Activated T-cell treated with anti-CD3 and anti-CD28 coated beads, Interleukin-2, amount 50 U/mL, for 4 hours (primary cell): ENCODE data around the gene PLEKHF1. TPM values are rescaled to one million over a fixed set of nuclear protein-coding genes. Genes with fewer than 3 reads are reported as not detected.

Experiments used
- ATAC-seq, 2 donors: fragments of 200-7000 bp; cut with Tn5 transposase; one replicate each; pipeline ENCODE4 v1.10.0; 2021
- DNase-seq: peaks from one replicate; pipeline ENCODE4 v3.0.0-alpha.2; 2020
- H3K27me3 Mint-ChIP-seq: one replicate; pipeline ENCODE4 v1.8.0; 2021; ENCODE audit warnings: low read depth, mixed read lengths
- H3K36me3 Mint-ChIP-seq: one replicate; pipeline ENCODE4 v1.8.0; 2022; ENCODE audit warnings: mixed read lengths; ENCODE audit not compliant: insufficient read depth
- H3K4me1 Mint-ChIP-seq: one replicate; pipeline ENCODE4 v1.8.0; 2021; ENCODE audit warnings: low read depth, mixed read lengths
- H3K4me3 Mint-ChIP-seq: one replicate; pipeline ENCODE4 v1.8.0; 2021; ENCODE audit warnings: mild to moderate bottlenecking, moderate library complexity, mixed read lengths
- H3K9me3 Mint-ChIP-seq: one replicate; pipeline ENCODE4 v1.8.0; 2021; ENCODE audit warnings: mixed read lengths
- total RNA-seq, 3 donors: library from RNA; stranded (reverse); gene quantifications; one replicate each; pipeline ENCODE4 v1.2.1, GENCODE V29; 2021

Gene PLEKHF1
- total RNA-seq, 3 donors from 2014 or later = 16.2 to 20.1 (median 18.4) TPM

- Mint-ChIP-seq H3K4me1 (peaks cover 90% of the 10 kb centered on the region), H3K4me3 (no peak overlapping the region), H3K27me3 (no peaks in the 10 kb centered on the region), H3K36me3 (peaks cover 23% of the 10 kb centered on the region), H3K9me3 (no peaks in the 10 kb centered on the region)
- DNase-seq (no peak), ATAC-seq (no peak)
These were observed 9.9 kb downstream of the PLEKHF1 start for GRCh38 chr19:29675120-29675649.

DNA sequence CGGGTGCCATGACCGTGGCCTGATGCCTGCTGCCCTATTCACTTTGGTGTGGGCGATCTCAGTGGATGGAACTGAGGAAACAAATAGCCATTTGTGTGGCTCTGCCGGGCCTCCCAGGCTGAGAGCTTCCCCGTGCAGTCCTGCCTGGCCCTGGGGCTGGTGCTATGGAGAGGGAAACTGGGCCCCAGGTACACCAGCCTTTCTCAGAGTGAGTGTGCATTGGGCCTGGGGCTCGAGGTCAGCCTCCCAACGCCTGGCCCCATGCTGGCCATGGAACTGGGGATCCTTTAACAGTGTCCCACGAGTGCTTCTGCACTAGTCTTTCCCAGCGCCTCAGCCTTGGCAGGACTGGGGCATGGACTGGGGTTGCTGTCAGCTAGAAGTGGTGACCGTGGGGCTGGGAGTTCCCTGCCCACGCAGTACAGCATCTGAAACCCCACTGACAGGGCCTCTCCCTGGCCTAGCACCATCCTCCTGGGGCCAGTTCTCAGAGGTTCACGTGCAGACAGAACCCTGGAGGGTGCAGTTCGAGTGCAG lies 10.5 kb downstream of the PLEKHF1 start:
- ATAC-seq (no peak), DNase-seq (no peak)
- H3K9me3 Mint-ChIP-seq = no peaks in the 10 kb centered on the region
- H3K4me1 Mint-ChIP-seq = peaks cover 90% of the 10 kb centered on the region
- no peaks in the 10 kb centered on the region for H3K27me3 Mint-ChIP-seq
- H3K36me3 Mint-ChIP-seq = peaks cover 23% of the 10 kb centered on the region
- H3K4me3 Mint-ChIP-seq = no peak overlapping the region

GRCh38 chr19:29676586-29676985 lies 11.3 kb downstream of the PLEKHF1 start:
- peaks cover 90% of the 10 kb centered on the region for H3K4me1 Mint-ChIP-seq
- H3K9me3 Mint-ChIP-seq = no peaks in the 10 kb centered on the region
- ATAC-seq (no peak), DNase-seq (no peak)
- H3K36me3 Mint-ChIP-seq = peaks cover 15% of the 10 kb centered on the region
- H3K27me3 Mint-ChIP-seq = no peaks in the 10 kb centered on the region
- H3K4me3 Mint-ChIP-seq = no peak overlapping the region

GRCh38 chr19:29677001-29677817 lies 11.9 kb downstream of the PLEKHF1 start:
- peaks cover 12% of the 10 kb centered on the region for H3K36me3 Mint-ChIP-seq
- H3K9me3 Mint-ChIP-seq = no peaks in the 10 kb centered on the region
- no peak overlapping the region for H3K4me3 Mint-ChIP-seq
- DNase-seq = no peak
- no peak for ATAC-seq
- H3K27me3 Mint-ChIP-seq = no peaks in the 10 kb centered on the region
- H3K4me1 Mint-ChIP-seq = peaks cover 86% of the 10 kb centered on the region

DNA sequence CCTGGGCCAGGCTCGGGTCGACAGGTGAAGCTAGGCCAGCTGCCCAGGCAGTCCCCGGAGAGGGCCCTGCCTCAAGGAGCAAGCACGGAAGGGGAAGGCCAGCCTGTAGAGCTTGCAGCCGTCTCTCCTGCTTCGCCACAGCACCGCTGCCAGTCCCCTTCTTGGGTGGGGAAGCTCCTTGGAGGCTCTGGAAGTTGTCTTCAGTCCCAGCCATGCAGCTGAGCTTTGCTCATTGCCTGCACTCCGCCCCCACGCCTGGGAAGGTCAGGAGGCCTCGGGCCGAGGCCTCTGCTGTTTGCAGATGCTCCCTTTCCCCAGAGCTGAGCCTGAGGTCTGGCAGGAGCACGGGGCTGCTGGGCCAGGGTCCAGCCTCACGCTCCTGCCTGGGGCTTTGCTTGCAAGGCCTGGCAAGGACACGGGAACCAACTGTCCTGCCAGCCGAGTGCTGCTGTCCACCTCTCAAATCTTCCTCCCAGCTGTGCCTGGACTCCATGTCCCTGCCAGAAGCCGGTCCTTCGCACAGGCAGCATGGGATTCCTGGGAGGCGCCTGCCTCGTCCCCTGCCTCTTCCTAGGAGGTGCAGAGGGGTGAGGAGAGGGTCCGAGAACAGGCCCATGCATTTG lies 13.3 kb downstream of the PLEKHF1 start:
- H3K36me3 Mint-ChIP-seq = peaks cover 8% of the 10 kb centered on the region
- no peaks in the 10 kb centered on the region for H3K9me3 Mint-ChIP-seq
- no peak for ATAC-seq
- no peaks in the 10 kb centered on the region for H3K27me3 Mint-ChIP-seq
- no peak overlapping the region for H3K4me3 Mint-ChIP-seq
- no peak for DNase-seq
- peaks cover 84% of the 10 kb centered on the region for H3K4me1 Mint-ChIP-seq

- H3K9me3 Mint-ChIP-seq = no peaks in the 10 kb centered on the region
- no peak for ATAC-seq
These were observed 14.4 kb downstream of the PLEKHF1 start for GRCh38 chr19:29679598-29680210.

GRCh38 chr19:29680447-29680846 lies 15.2 kb downstream of the PLEKHF1 start:
- H3K36me3 Mint-ChIP-seq = peaks cover 6% of the 10 kb centered on the region
- ATAC-seq (peak; percentile 90 to 92), DNase-seq (peak; percentile 63)
- peaks cover 78% of the 10 kb centered on the region for H3K4me1 Mint-ChIP-seq
- peak overlapping the region; percentile 62 for H3K4me3 Mint-ChIP-seq
- H3K27me3 Mint-ChIP-seq = no peaks in the 10 kb centered on the region
- H3K9me3 Mint-ChIP-seq = no peaks in the 10 kb centered on the region

More at GRCh38 chr19:29679598-29680210, 14.4 kb downstream of the PLEKHF1 start:
- peaks cover 82% of the 10 kb centered on the region for H3K4me1 Mint-ChIP-seq
- H3K36me3 Mint-ChIP-seq = peaks cover 8% of the 10 kb centered on the region
- no peak for DNase-seq
- no peaks in the 10 kb centered on the region for H3K27me3 Mint-ChIP-seq
- peak overlapping the region; percentile 29 for H3K4me3 Mint-ChIP-seq

GRCh38 chr19:29680937-29681336 lies 15.7 kb downstream of the PLEKHF1 start:
- peaks cover 5% of the 10 kb centered on the region for H3K36me3 Mint-ChIP-seq
- DNase-seq (no peak), ATAC-seq (peak in 1 of 2 donors; percentile 7)
- H3K4me3 Mint-ChIP-seq = peak overlapping the region; percentile 19
- H3K4me1 Mint-ChIP-seq = peaks cover 74% of the 10 kb centered on the region
- H3K9me3 Mint-ChIP-seq = no peaks in the 10 kb centered on the region
- H3K27me3 Mint-ChIP-seq = no peaks in the 10 kb centered on the region

- DNase-seq (no peak), ATAC-seq (no peak)
- peak overlapping the region; percentile 19 for H3K4me3 Mint-ChIP-seq
- H3K9me3 Mint-ChIP-seq = no peaks in the 10 kb centered on the region
- peaks cover 71% of the 10 kb centered on the region for H3K4me1 Mint-ChIP-seq
- H3K36me3 Mint-ChIP-seq = peaks cover 3% of the 10 kb centered on the region
- H3K27me3 Mint-ChIP-seq = no peaks in the 10 kb centered on the region
These were observed 16.4 kb downstream of the PLEKHF1 start for GRCh38 chr19:29681422-29682235.

- no peaks in the 10 kb centered on the region for H3K36me3 Mint-ChIP-seq
- DNase-seq (no peak), ATAC-seq (no peak)
- no peaks in the 10 kb centered on the region for H3K9me3 Mint-ChIP-seq
- H3K4me1 Mint-ChIP-seq = peaks cover 70% of the 10 kb centered on the region
- no peaks in the 10 kb centered on the region for H3K27me3 Mint-ChIP-seq
- no peak overlapping the region for H3K4me3 Mint-ChIP-seq
These were observed 17.1 kb downstream of the PLEKHF1 start for GRCh38 chr19:29682236-29682895.

GRCh38 chr19:29683009-29683408 lies 17.7 kb downstream of the PLEKHF1 start:
- ATAC-seq (no peak), DNase-seq (no peak)
- Mint-ChIP-seq H3K4me3 (no peak overlapping the region), H3K27me3 (no peaks in the 10 kb centered on the region), H3K9me3 (no peaks in the 10 kb centered on the region), H3K36me3 (no peaks in the 10 kb centered on the region), H3K4me1 (peaks cover 71% of the 10 kb centered on the region)

GRCh38 chr19:29685326-29685725 lies 20.1 kb downstream of the PLEKHF1 start:
- no peak overlapping the region for H3K4me3 Mint-ChIP-seq
- H3K4me1 Mint-ChIP-seq = peaks cover 64% of the 10 kb centered on the region
- H3K27me3 Mint-ChIP-seq = no peaks in the 10 kb centered on the region
- DNase-seq (no peak), ATAC-seq (no peak)
- H3K9me3 Mint-ChIP-seq = no peaks in the 10 kb centered on the region
- no peaks in the 10 kb centered on the region for H3K36me3 Mint-ChIP-seq

DNA sequence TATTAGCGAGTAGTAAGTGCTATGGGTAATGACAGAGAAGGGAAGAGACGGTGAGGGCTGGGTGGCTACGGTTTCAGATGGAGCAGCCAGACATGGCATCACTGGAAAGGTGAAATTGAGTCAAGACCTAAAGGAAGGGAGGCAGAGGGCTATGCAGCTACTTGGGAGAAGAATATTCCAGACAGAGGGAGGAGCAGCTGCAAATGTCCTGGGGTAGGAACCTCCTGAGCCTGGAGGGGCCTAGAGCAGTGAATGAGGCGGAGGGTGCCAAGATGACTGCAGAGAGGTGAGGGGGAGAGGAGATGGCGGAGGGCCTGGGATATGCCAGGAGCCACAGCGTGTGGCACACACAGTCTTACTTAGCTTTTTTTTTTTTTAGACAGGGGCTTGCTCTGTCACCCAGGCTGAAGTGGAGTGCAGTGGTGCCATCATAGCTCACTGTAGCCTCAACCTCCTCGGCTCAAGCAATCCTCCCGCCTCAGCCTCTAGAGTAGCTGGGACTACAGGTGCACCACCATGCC lies 21.1 kb downstream of the PLEKHF1 start:
- H3K36me3 Mint-ChIP-seq = no peaks in the 10 kb centered on the region
- ATAC-seq (no peak), DNase-seq (no peak)
- no peaks in the 10 kb centered on the region for H3K27me3 Mint-ChIP-seq
- no peaks in the 10 kb centered on the region for H3K9me3 Mint-ChIP-seq
- H3K4me1 Mint-ChIP-seq = peaks cover 60% of the 10 kb centered on the region
- no peak overlapping the region for H3K4me3 Mint-ChIP-seq
